Raji (cell line): ENCODE results near the gene ABR.

Source experiments
- POLR2A ChIP-seq: IDR thresholded peaks from 2 replicates; pipeline ENCODE4 v1.6.1; 2011; ENCODE audit warnings: low read depth, low read length, control low read depth; ENCODE audit not compliant: insufficient read depth

ABR gene

GRCh38 chr17:1003633-1003971 is 176.2 kb downstream of the ABR start:
- TF ChIP-seq POLR2A: no peak

DNA sequence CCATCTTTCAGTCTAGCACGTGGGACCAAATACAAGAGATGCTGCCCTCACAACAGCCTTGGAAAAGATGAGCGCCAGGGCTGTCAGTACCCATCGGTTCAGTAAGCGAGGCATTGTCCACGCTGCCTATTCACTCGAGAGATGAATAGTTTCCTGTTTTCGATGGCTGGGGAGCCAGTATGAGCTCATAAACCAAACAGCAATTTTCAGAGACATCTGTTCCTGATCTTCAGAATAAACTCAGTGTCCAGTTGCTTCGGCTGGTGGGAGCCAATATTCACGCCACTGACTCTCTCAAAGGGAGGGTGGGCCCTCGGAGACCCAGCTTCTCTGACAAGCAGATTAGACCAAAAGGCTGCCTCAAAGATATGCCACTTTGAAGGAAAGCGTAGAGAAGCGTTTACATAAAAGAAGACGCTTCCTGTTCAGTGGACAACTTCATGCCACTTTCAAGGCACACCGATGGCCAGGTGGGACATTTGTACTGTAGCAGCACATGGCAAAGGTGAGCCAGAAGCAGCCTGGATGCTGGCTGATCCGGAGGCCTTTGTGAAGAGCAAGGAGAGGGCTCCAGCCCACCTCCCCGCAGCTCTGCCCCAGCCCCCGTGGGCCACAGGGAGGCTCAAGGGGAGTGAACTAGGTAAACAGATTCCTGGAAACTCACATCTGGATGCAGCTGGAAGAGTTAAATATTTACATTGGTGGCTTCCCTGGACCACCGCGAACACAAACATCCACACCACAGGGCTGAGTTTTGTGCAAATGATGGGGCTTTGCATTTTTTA is 176.8 kb downstream of the ABR start:
- no peak for TF ChIP-seq POLR2A

DNA sequence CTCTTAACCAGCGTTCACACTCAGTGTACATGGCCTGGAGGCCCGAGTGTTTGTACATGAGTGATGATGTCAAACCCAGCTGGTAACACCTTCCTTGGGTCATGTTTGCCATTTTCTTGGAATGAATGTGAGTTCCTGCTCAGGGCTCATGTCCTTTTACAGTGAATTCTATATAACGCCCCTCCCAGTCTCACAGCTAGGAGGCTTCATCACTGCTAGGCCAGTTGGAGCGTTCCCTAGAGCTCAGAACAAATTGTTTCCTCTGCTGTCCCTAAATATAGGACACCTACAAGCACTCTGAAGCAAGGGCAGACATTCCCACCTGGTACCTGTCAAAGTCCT is 177.4 kb downstream of the ABR start:
- TF ChIP-seq POLR2A: no peak

- no peak for TF ChIP-seq POLR2A
Measured at GRCh38 chr17:1001640-1002411, 178.0 kb downstream of the ABR start.

DNA sequence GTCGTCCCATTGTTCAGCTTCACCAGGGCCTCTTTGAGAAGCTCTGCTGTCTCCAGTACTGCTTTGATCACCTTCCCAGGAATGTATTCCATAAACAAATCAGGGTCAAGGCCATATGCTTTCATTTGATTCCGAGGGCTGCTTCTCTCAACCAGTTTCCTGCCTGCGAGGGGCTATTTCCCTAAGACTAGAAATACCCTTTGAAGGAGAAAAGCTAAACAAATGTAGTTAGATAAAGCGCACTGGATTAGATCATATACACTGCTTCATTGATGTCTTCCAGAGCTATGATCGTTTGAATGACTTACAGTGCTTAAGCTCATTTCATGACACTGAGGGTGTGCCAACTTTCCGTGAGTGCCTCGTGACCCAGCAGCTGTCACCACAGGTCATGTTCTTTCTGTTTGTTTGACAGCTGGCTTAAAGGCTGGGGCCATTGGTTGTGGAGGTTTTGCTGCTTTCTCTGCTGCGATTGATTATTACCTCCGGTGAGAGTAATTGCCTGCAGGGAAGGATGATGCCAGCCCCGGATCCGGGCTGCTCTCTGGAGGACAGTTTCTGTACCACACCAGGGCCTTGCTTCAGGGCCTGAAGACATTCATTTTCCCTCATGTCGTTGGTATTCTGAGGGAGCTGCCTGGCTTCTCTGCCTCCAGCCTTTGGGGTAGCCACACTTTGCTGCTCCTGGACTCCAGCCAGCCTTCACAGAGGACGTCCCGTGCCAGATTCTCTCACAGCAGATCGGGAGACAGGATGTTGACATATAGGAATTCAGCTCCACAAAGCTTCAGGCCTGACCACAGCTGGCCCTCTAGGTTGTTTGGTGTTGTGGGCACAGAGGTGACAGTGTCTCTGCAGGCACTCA is 179.0 kb downstream of the ABR start:
- TF ChIP-seq POLR2A: no peak

DNA sequence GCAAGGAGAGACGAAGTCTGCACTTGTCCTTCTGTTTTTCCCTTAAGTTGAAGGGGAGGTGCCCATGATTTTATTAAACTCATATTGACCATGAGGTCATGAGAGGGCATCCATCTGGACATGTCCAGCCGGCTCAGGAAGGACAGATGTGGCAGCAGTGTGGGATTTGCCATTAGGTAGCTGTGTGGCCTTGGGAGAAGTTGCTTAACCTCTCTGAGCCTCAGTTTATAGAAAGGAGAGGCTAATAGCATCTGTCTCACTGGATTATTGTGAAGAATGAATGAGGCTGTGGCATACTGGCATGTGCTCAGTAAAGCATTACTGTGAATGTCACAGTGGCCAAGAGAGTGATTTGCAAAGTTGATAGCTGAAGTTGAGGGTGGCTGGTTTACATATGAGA is 181.7 kb downstream of the ABR start:
- TF ChIP-seq POLR2A: no peak

DNA sequence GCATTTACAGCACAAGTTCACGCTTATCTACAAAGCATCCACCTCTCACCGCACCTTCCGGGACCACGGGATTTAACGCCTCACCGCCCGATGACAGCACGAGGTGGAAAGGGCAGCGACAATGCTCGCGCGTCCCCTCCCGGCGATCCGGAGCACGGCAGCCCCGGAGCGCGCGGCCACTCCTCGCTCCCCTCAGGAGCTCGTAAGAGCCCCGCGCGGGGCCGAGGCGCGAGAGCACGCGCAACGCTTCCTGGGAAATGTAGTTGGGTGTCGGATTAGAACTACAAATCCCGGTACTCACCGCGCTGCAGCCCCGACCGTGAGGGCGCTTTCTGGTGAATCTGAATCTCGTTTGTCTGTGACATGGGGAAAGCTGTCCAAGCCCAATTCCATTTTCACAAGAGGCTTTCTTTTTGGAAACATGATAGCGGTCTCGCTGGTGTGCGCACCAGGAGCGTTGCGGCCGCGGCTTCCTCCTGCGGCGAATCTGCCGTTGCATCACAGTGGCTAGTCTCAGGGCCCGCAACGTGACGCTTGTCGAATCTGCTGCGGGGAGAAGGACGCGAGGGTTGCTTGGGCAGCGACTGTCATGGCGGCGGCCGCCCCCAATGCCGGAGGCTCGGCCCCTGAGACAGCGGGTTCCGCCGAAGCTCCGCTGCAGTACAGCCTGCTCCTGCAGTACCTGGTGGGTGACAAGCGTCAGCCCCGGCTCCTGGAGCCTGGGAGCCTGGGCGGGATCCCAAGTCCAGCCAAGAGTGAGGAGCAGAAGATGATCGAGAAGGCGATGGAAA is 183.0 kb downstream of the ABR start, which contains the start of gene TIMM22:
TSS of gene TIMM22 (plus strand) at position 576 of the 791 bp plus-strand sequence. CDS start at position 590, 14 bp downstream.
- TF ChIP-seq POLR2A: peak; percentile 90

GRCh38 chr17:992933-993332 is 186.8 kb downstream of the ABR start:
- TF ChIP-seq POLR2A: no peak

DNA sequence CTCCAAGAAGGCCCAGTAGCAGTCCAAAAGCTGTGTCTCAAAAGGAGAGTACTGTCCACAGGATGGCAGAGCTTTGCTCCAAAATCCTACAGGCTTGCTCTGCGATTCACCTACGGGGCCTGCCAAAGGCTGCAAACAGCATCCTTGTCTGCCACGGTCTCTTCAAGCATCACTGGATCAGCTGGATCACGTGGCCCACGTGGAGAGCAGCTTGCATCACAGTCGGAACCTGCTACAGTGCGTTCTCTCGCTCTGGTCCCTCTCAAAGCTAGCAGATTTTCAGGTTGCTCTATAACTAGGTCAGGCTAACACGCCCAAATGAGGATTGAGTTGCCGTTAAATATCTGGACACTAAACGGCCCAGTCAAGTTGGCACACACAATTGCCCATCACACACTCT is 191.2 kb downstream of the ABR start:
- TF ChIP-seq POLR2A: no peak

- TF ChIP-seq POLR2A: no peak
Measured at GRCh38 chr17:987931-988330, 191.8 kb downstream of the ABR start.

GRCh38 chr17:986322-986929 is 193.4 kb downstream of the ABR start:
- no peak for TF ChIP-seq POLR2A

- no peak for TF ChIP-seq POLR2A
Measured at GRCh38 chr17:983921-984320, 195.9 kb downstream of the ABR start.

- TF ChIP-seq POLR2A: no peak
Measured at GRCh38 chr17:981292-981658, 198.5 kb downstream of the ABR start.

GRCh38 chr17:980406-981291 is 199.1 kb downstream of the ABR start:
- no peak for TF ChIP-seq POLR2A
